Transverse colon (tissue), 4 donors: Measurements from ENCODE around the gene NHLH2.

Source experiments
- POLR2AphosphoS5 ChIP-seq, 3 donors: sonication (generic); formaldehyde crosslinking; IDR thresholded peaks; one replicate each; pipeline ENCODE4 v1.6.1; 2016; ENCODE audit warnings: antibody characterized with exemption in 3 of 3
- TF ChIP-seq, protein P1 (sequence below), 5 experiments: fragments of 200-600 bp in 3 of 5; fragments of 450-650 bp in 2 of 5; sonication (generic) in 3 of 5; IDR thresholded peaks; 1 replicate in 2 of 5; 2 replicates in 3 of 5; pipeline ENCODE4 v1.5.1; 2016 to 2017; ENCODE audit warnings: antibody characterized with exemption in 5 of 5, inconsistent platforms in 3 of 5, mild to moderate bottlenecking in 2 of 5, moderate library complexity in 1 of 5

DNA sequence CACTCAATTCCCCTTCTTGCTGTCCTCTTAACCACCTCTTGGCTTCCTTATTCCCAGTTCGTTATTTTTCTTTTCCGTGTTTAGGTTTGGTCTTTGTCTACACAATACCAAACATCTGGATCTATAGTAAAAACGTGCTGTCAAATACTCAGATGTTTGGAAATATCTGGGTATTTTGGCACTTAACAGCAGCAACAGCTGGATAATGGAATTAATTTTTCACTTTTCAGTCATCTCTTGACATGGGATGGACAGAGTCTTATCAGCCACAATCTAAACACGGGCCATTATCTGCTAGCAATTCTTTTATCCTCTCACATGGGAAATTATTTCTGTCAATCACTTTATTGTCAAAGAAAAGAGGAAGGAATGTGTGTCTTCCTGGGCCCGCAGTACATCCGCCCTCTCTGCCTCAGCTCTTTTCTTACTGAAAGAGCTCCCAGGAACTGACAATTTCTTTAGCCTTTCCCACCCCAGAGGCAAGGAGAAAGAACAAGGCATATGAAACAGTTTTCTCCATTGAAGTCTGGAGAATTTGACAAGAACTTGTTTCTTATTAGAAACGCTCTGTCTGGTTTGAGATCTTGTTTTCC is 13.4 kb downstream of the NHLH2 start:
- no peak for TF ChIP-seq POLR2AphosphoS5 (IDR thresholded peaks at IDR 0.05)
- TF ChIP-seq, protein P1, sequence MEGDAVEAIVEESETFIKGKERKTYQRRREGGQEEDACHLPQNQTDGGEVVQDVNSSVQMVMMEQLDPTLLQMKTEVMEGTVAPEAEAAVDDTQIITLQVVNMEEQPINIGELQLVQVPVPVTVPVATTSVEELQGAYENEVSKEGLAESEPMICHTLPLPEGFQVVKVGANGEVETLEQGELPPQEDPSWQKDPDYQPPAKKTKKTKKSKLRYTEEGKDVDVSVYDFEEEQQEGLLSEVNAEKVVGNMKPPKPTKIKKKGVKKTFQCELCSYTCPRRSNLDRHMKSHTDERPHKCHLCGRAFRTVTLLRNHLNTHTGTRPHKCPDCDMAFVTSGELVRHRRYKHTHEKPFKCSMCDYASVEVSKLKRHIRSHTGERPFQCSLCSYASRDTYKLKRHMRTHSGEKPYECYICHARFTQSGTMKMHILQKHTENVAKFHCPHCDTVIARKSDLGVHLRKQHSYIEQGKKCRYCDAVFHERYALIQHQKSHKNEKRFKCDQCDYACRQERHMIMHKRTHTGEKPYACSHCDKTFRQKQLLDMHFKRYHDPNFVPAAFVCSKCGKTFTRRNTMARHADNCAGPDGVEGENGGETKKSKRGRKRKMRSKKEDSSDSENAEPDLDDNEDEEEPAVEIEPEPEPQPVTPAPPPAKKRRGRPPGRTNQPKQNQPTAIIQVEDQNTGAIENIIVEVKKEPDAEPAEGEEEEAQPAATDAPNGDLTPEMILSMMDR (IDR thresholded peaks at IDR 0.05), result no peak
